GM18511 (cell line): ENCODE measurements around the gene MST1.

Experiments
- ATAC-seq: cut with Tn5 transposase; IDR thresholded peaks from one replicate; pipeline ENCODE4 v1.9.1; 2021; ENCODE audit warnings: mild to moderate bottlenecking, moderate library complexity; ENCODE audit not compliant: unreplicated experiment

MST1 gene

GRCh38 chr3:49680493-49681231, 8.6 kb downstream of the MST1 start:
- ATAC-seq, result no peak

- no peak for ATAC-seq
Observed at GRCh38 chr3:49675912-49676311, 13.4 kb downstream of the MST1 start.

GRCh38 chr3:49674497-49674983, 14.7 kb downstream of the MST1 start:
- ATAC-seq, result peak; percentile 28

- peak; percentile 88 for ATAC-seq
Observed at GRCh38 chr3:49673715-49674496, 15.4 kb downstream of the MST1 start, which contains the start of gene APEH. TSS of gene APEH (plus strand) at chr3:49674351. CDS start at chr3:49674402, 51 bp downstream.

GRCh38 chr3:49673121-49673714, 16.1 kb downstream of the MST1 start:
- peak; percentile 0 for ATAC-seq

GRCh38 chr3:49671291-49672288, 17.7 kb downstream of the MST1 start:
- no peak for ATAC-seq

- ATAC-seq, result no peak
Observed at GRCh38 chr3:49670940-49671290, 18.4 kb downstream of the MST1 start.

- ATAC-seq, result no peak
Observed at GRCh38 chr3:49669352-49669751, 19.9 kb downstream of the MST1 start.

GRCh38 chr3:49668861-49669260, 20.4 kb downstream of the MST1 start:
- no peak for ATAC-seq

GRCh38 chr3:49668414-49668797, 20.9 kb downstream of the MST1 start:
- ATAC-seq, result no peak

- ATAC-seq, result no peak
Observed at GRCh38 chr3:49667701-49668413, 21.4 kb downstream of the MST1 start.

- ATAC-seq, result no peak
Observed at GRCh38 chr3:49666592-49666991, 22.7 kb downstream of the MST1 start.

GRCh38 chr3:49665822-49666519, 23.3 kb downstream of the MST1 start:
- ATAC-seq, result no peak

GRCh38 chr3:49664300-49664699, 25.0 kb downstream of the MST1 start:
- no peak for ATAC-seq

GRCh38 chr3:49663831-49664230, 25.4 kb downstream of the MST1 start:
- ATAC-seq, result no peak

GRCh38 chr3:49662720-49663413, 26.4 kb downstream of the MST1 start:
- ATAC-seq, result no peak

GRCh38 chr3:49662021-49662420, 27.3 kb downstream of the MST1 start:
- ATAC-seq, result no peak

- ATAC-seq, result no peak
Observed at GRCh38 chr3:49661281-49661680, 28.0 kb downstream of the MST1 start.

GRCh38 chr3:49659756-49660155, 29.5 kb downstream of the MST1 start:
- no peak for ATAC-seq
